Neutrophil (primary cell): ENCODE results near the gene ST8SIA4.

ENCODE experiments used
- H3K27ac ChIP-seq: fragments of 200-600 bp; sonication (generic); 2 replicates; pipeline ENCODE4 v1.5.1; 2016; ENCODE audit warnings: mild to moderate bottlenecking, moderate library complexity
- H3K27me3 ChIP-seq: fragments of 200-600 bp; sonication (generic); 2 replicates; pipeline ENCODE4 v1.6.0; 2016; ENCODE audit warnings: mild to moderate bottlenecking
- H3K36me3 ChIP-seq: fragments of 200-600 bp; sonication (generic); 2 replicates; pipeline ENCODE4 v1.5.1; 2017
- H3K4me1 ChIP-seq, 2 experiments: fragments of 200-600 bp in 1 of 2; sonication (generic) in 1 of 2; 1 replicate in 1 of 2; 2 replicates in 1 of 2; pipeline versions ENCODE4 v1.5.1 to v1.6.1; 2013 to 2016; ENCODE audit warnings: low read depth in 1 of 2, low read length in 1 of 2, mild to moderate bottlenecking in 1 of 2, moderate library complexity in 1 of 2; ENCODE audit not compliant: control insufficient read depth in 1 of 2, insufficient read depth in 1 of 2
- H3K4me3 ChIP-seq, 2 experiments: fragments of 200-600 bp in 1 of 2; sonication (generic) in 1 of 2; 1 replicate in 1 of 2; 2 replicates in 1 of 2; pipeline ENCODE4 v1.5.1; 2013 to 2016; ENCODE audit warnings: low read depth in 1 of 2, low read length in 1 of 2, mild to moderate bottlenecking in 1 of 2, moderate library complexity in 1 of 2
- H3K9me3 ChIP-seq: fragments of 200-600 bp; sonication (generic); 2 replicates; pipeline ENCODE4 v1.5.1; 2016
- CTCF ChIP-seq: fragments of 200-600 bp; sonication (generic); IDR thresholded peaks from 2 replicates; pipeline ENCODE4 v1.5.1; 2016; ENCODE audit warnings: antibody characterized with exemption

Gene ST8SIA4

GRCh38 chr5:100863739-100864138, 39.3 kb downstream of the ST8SIA4 start:
- Histone ChIP-seq H3K27me3 (no peaks in the 10 kb centered on the region), H3K4me1 (no peaks in the 10 kb centered on the region), H3K4me3 (no peak overlapping the region), H3K27ac (no peak overlapping the region), H3K36me3 (peaks cover 28% of the 10 kb centered on the region), H3K9me3 (no peaks in the 10 kb centered on the region)
- no peak for TF ChIP-seq CTCF

GRCh38 chr5:100861148-100861547, 41.9 kb downstream of the ST8SIA4 start:
- Histone ChIP-seq H3K4me3 (no peak overlapping the region), H3K27ac (no peak overlapping the region), H3K27me3 (no peaks in the 10 kb centered on the region), H3K36me3 (peaks cover 13% of the 10 kb centered on the region), H3K9me3 (no peaks in the 10 kb centered on the region), H3K4me1 (no peaks in the 10 kb centered on the region)
- TF ChIP-seq CTCF = no peak

DNA sequence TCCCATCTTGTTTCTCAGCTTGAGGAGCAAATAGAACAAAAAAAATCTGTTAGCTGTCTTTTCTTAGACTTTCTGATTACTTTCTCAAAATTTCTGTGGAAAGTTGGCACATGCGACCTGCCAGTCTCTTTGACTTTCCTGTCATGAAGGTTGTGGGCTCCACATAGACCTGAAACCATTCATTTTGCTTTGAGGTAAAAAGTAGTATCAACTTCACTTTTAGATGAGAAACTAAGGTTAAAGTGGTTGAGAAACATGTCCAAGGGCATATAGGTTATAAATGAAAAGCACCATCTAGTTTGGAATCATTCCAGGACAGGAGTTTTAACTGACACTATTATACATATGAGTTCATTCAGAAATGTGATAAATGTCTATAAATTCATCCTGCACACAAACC, 42.7 kb downstream of the ST8SIA4 start:
- no peak overlapping the region for H3K27ac ChIP-seq
- H3K27me3 ChIP-seq = no peaks in the 10 kb centered on the region
- no peak for TF ChIP-seq CTCF
- no peak overlapping the region for H3K4me3 ChIP-seq
- peaks cover 20% of the 10 kb centered on the region for H3K36me3 ChIP-seq
- H3K4me1 ChIP-seq = no peaks in the 10 kb centered on the region
- no peaks in the 10 kb centered on the region for H3K9me3 ChIP-seq

GRCh38 chr5:100858987-100859545, 44.0 kb downstream of the ST8SIA4 start:
- no peak overlapping the region for H3K4me3 ChIP-seq
- H3K27me3 ChIP-seq = no peaks in the 10 kb centered on the region
- TF ChIP-seq CTCF = no peak
- peak overlapping the region; percentile 27 for H3K27ac ChIP-seq
- no peaks in the 10 kb centered on the region for H3K4me1 ChIP-seq
- peaks cover 33% of the 10 kb centered on the region for H3K36me3 ChIP-seq
- H3K9me3 ChIP-seq = no peaks in the 10 kb centered on the region

DNA sequence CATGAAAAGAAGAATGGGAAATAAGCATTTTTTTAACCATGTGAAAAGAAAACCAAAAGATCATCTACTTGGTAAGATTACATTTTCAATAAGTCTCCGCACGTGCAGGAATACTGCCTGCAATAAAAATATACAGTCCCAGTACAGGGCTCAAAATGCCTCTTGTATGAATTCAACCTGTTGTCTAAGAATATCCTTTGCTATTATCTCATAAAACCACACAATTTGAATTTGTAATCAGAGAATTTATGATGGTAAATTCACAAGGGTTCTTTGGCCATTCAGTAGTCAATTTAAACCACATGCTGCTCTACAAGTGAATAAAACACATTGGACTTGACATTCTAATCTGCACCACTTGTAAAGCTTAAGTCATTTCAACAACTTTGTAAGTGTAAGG, 46.6 kb downstream of the ST8SIA4 start:
- Histone ChIP-seq H3K36me3 (peaks cover 31% of the 10 kb centered on the region), H3K4me1 (peaks cover 3 to 12% of the 10 kb centered on the region in 2 experiments), H3K27me3 (no peaks in the 10 kb centered on the region), H3K9me3 (no peaks in the 10 kb centered on the region), H3K27ac (no peak overlapping the region), H3K4me3 (no peak overlapping the region)
- no peak for TF ChIP-seq CTCF
